GM12878 (cell line): ENCODE measurements around the gene DOCK1. TPM values are rescaled to one million over a fixed set of nuclear protein-coding genes. Genes with fewer than 3 reads are reported as not detected.

Experiments
- ATAC-seq: fragments of 200-7000 bp; cut with Tn5 transposase; 3 replicates; pipeline ENCODE4 v1.9.1; 2020; ENCODE audit warnings: mild to moderate bottlenecking, moderate library complexity
- BruUV-seq: library from RNA; stranded (reverse); fragments of 400-500 nt; replicated peaks from 2 replicates; lab custom pipeline; 2021; lab: Mats Ljungman, UMichigan
- CTCF ChIA-PET: fragments of 300-600 bp; sonication (Branson Sonifier 250); formaldehyde crosslinking; extraction: SDS; loops from one replicate; lab custom pipeline; 2021; ENCODE audit warnings: inconsistent platforms; lab: Yijun Ruan, JAX
- POLR2A ChIA-PET: fragments of 350-600 bp; formaldehyde crosslinking; extraction: SDS; loops from one replicate; lab custom pipeline; 2021; ENCODE audit warnings: inconsistent platforms; lab: Charles Lee
- RAD21 ChIA-PET: fragments of 300-600 bp; sonication (Branson Sonifier 250); formaldehyde crosslinking; loops from one replicate; lab custom pipeline; 2023; ENCODE audit warnings: antibody characterized with exemption; ENCODE audit not compliant: unreplicated experiment; lab: Charles Lee
- SMC1A ChIA-PET: fragments of 300-600 bp; sonication (Branson Sonifier 250); formaldehyde crosslinking; loops from one replicate; lab custom pipeline; 2023; ENCODE audit not compliant: unreplicated experiment, uncharacterized antibody; lab: Charles Lee
- DNase-seq: peaks from one replicate; pipeline ENCODE4 v3.0.0-alpha.2; 2011; ENCODE audit warnings: low read depth, low spot score
- FAIRE-seq: peaks from 3 replicates; lab custom pipeline; 2011; peaks lifted over from hg19 to GRCh38; lab: Jason Lieb, UNC
- H2AFZ ChIP-seq: 2 replicates; pipeline ENCODE4 v1.6.0; 2011; ENCODE audit warnings: low read depth, low read length, control low read depth; ENCODE audit not compliant: control insufficient read depth
- H3K27ac ChIP-seq: 2 replicates; pipeline ENCODE4 v1.5.1; 2011; ENCODE audit warnings: control low read depth; ENCODE audit not compliant: control insufficient read depth, insufficient read depth
- H3K27me3 ChIP-seq, 2 experiments: replicated peaks in 1 of 2; 2 replicates each; pipeline versions ENCODE4 v1.6.0 to v1.6.1; 2011; ENCODE audit warnings: low read length in 1 of 2; ENCODE audit not compliant: control insufficient read depth in 2 of 2, insufficient read depth in 2 of 2
- H3K36me3 ChIP-seq, 2 experiments: 2 replicates each; pipeline ENCODE4 v1.5.1; 2011; ENCODE audit warnings: low read length in 1 of 2; ENCODE audit not compliant: control insufficient read depth in 2 of 2, insufficient read depth in 2 of 2
- H3K4me1 ChIP-seq: 2 replicates; pipeline ENCODE4 v1.6.1; 2011; ENCODE audit warnings: mild to moderate bottlenecking, low read length, moderate library complexity, mixed read lengths; ENCODE audit not compliant: control insufficient read depth, insufficient read depth
- H3K4me2 ChIP-seq: 2 replicates; pipeline ENCODE4 v1.6.0; 2011; ENCODE audit warnings: control low read depth; ENCODE audit not compliant: control insufficient read depth, insufficient read depth
- H3K4me3 ChIP-seq: fragments of 200-600 bp; sonication (generic); 2 replicates; pipeline ENCODE4 v1.5.1; 2016
- H3K79me2 ChIP-seq: 2 replicates; pipeline ENCODE4 v1.6.0; 2011; ENCODE audit warnings: low read length; ENCODE audit not compliant: control insufficient read depth, insufficient read depth
- H3K9ac ChIP-seq: 2 replicates; pipeline ENCODE4 v1.8.0; 2011; ENCODE audit warnings: low read length, control low read depth, mixed read lengths; ENCODE audit not compliant: control insufficient read depth, insufficient read depth
- H3K9me3 ChIP-seq: replicated peaks from 3 replicates; pipeline ENCODE4 v1.5.1; 2011; ENCODE audit warnings: mild to moderate bottlenecking, low read length; ENCODE audit not compliant: control insufficient read depth, insufficient read depth
- H4K20me1 ChIP-seq: 2 replicates; pipeline ENCODE4 v1.6.0; 2011; ENCODE audit not compliant: control insufficient read depth, insufficient read depth
- POLR2AphosphoS2 ChIP-seq: IDR thresholded peaks from 2 replicates; pipeline ENCODE4 v1.6.1; 2011; ENCODE audit warnings: low read depth, mild to moderate bottlenecking, low read length, improper control_type of control experiment, moderate library complexity
- RAD51 ChIP-seq: fragments of 450-650 bp; IDR thresholded peaks from 2 replicates; pipeline ENCODE4 v1.6.1; 2016; ENCODE audit warnings: moderate library complexity, mild to moderate bottlenecking, inconsistent platforms
- SREBF2 ChIP-seq: IDR thresholded peaks from 2 replicates; pipeline ENCODE4 v1.6.1; 2012; ENCODE audit warnings: mild to moderate bottlenecking, low read length
- SRF ChIP-seq, 2 experiments: IDR thresholded peaks; 2 replicates each; pipeline ENCODE4 v1.6.1; 2011; ENCODE audit warnings: low read depth in 2 of 2, low read length in 2 of 2, mild to moderate bottlenecking in 1 of 2, moderate library complexity in 1 of 2
- USF2 ChIP-seq: IDR thresholded peaks from 2 replicates; pipeline ENCODE4 v1.6.1; 2011; ENCODE audit warnings: low read depth, low read length, improper control_type of control experiment, borderline replicate concordance
- WGBS: methylation state at CpG from one replicate; pipeline ENCODE4 v1.1.6; 2016; ENCODE audit warnings: low lambda C conversion rate; ENCODE audit not compliant: insufficient replicate concordance, insufficient coverage; ENCODE audit errors: missing lambda C conversion rate; 5-methylcytosine and 5-hydroxymethylcytosine counted together
- in situ Hi-C: fragments of 300-500 bp; cut with MboI; formaldehyde crosslinking; loops from 9 replicates; pipeline ENCODE4 v1.14.3; 2018; ENCODE audit warnings: mixed read lengths
- intact Hi-C: fragments of 100-400 bp; cut with micrococcal nuclease; formaldehyde crosslinking; loops from one replicate; pipeline ENCODE4 v1.14.2; 2022; ENCODE audit not compliant: unreplicated experiment
- polyA plus RNA-seq, 11 experiments: library from polyadenylated mRNA; depleted of rRNA in 4 of 11; unstranded in 6 of 11; stranded (reverse) in 5 of 11; fragments of >200 nt; fragmentation: Nextera tagmentation in 4 of 11; fragmentation: Illumina TruSeq in 1 of 11; extraction: Ambion mirVana in 4 of 11; extraction: Trizol in 1 of 11; gene quantifications; 1 replicate in 1 of 11; 2 replicates in 10 of 11; pipeline versions ENCODE4 v1.2.1 to v1.2.3, GENCODE V29; 2011 to 2016; ENCODE audit warnings: inconsistent platforms in 2 of 11, missing spikeins in 2 of 11, low read depth in 1 of 11
- total RNA-seq, 4 experiments: library from RNA; depleted of rRNA in 3 of 4; stranded (reverse); fragments of >200 nt in 3 of 4; fragmentation: Illumina TruSeq in 1 of 4; extraction: Trizol in 1 of 4; gene quantifications; 2 replicates each; pipeline versions ENCODE4 v1.2.1 to v1.2.3, GENCODE V29; 2013 to 2021

The DOCK1 gene
- total and polyA plus RNA-seq, 10 of the 15 experiments (the other 5 are each of a cell fraction or from before 2014, with no cell fraction given) = 0.05 to 0.18 TPM; not detected in 8

GRCh38 chr10:127250031-127250430, 344.8 kb downstream of the DOCK1 start:
- SMC1A ChIA-PET = no interaction called here
- ATAC-seq (no peak), DNase-seq (no peak), FAIRE-seq (no peak)
- Histone ChIP-seq H3K27ac (no peak overlapping the region), H3K27me3 (no peaks in the 10 kb centered on the region), H3K9ac (no peak overlapping the region), H3K4me1 (no peaks in the 10 kb centered on the region), H3K79me2 (no peaks in the 10 kb centered on the region), H4K20me1 (no peaks in the 10 kb centered on the region), H3K36me3 (no peaks in the 10 kb centered on the region), H2AFZ (no peak overlapping the region), H3K9me3 (no peaks in the 10 kb centered on the region), H3K4me3 (no peak overlapping the region), H3K4me2 (no peak overlapping the region)
- in situ Hi-C loops = no loop called here
- 57% methylated on average over 5 of the region's 5 CpGs for WGBS
- CTCF ChIA-PET = no interaction called here
- BruUV-seq = no TSS peak
- intact Hi-C loops = no loop called here
- RAD21 ChIA-PET = no interaction called here
- TF ChIP-seq SRF (IDR thresholded peaks at IDR 0.05; ENCODE audit: low read depth in 2 of 2, low read length in 2 of 2) (no peak), RAD51 (no peak), USF2 (no peak), POLR2AphosphoS2 (no peak)
- POLR2A ChIA-PET = interaction anchor here (0.7 kb wide), 1 partner anchor 589 kb away, joined by 6 read pairs; no protein-coding TSS in a partner anchor

- Histone ChIP-seq H3K4me3 (no peak overlapping the region), H3K36me3 (no peaks in the 10 kb centered on the region), H3K9ac (no peak overlapping the region), H2AFZ (no peak overlapping the region), H3K4me2 (no peak overlapping the region), H3K9me3 (no peaks in the 10 kb centered on the region), H3K79me2 (no peaks in the 10 kb centered on the region), H3K27me3 (no peaks in the 10 kb centered on the region), H4K20me1 (no peaks in the 10 kb centered on the region), H3K4me1 (no peaks in the 10 kb centered on the region), H3K27ac (no peak overlapping the region)
- no TSS peak for BruUV-seq
- WGBS = 14% methylated on average over 6 of the region's 6 CpGs
- ATAC-seq (no peak), FAIRE-seq (no peak), DNase-seq (no peak)
- ChIA-PET POLR2A (no interaction called here), RAD21 (no interaction called here), SMC1A (no interaction called here), CTCF (no interaction called here)
- intact Hi-C loops (no loop called here), in situ Hi-C loops (no loop called here)
- no peak for TF ChIP-seq SREBF2
Measured at GRCh38 chr10:127252818-127253217, 347.6 kb downstream of the DOCK1 start.
